H1 (cell line): ENCODE data around the gene TMEM170A.

Source experiments
- ATF3 ChIP-seq: IDR thresholded peaks from 2 replicates; pipeline ENCODE4 v1.6.1; 2011; ENCODE audit warnings: low read depth, mild to moderate bottlenecking, low read length; ENCODE audit not compliant: insufficient read depth
- CEBPB ChIP-seq: IDR thresholded peaks from 2 replicates; pipeline ENCODE4 v1.6.1; 2012; ENCODE audit warnings: low read depth, low read length
- CTCF ChIP-seq, 3 experiments: IDR thresholded peaks; 1 replicate in 2 of 3; 2 replicates in 1 of 3; pipeline versions ENCODE4 v1.5.1 to v1.6.1; 2011; ENCODE audit warnings: low read length in 3 of 3, mild to moderate bottlenecking in 3 of 3, inconsistent platforms in 2 of 3, low read depth in 1 of 3, moderate library complexity in 1 of 3; ENCODE audit not compliant: insufficient read depth in 1 of 3; ENCODE audit errors: control extremely low read depth in 1 of 3
- HDAC2 ChIP-seq, 2 experiments: fragments of 300-600 bp in 1 of 2; sonication (generic) in 1 of 2; IDR thresholded peaks; 2 replicates each; pipeline ENCODE4 v1.6.1; 2011 to 2012; ENCODE audit warnings: low read depth in 2 of 2, low read length in 2 of 2, mild to moderate bottlenecking in 2 of 2, moderate library complexity in 2 of 2, borderline replicate concordance in 1 of 2, inconsistent platforms in 1 of 2
- POLR2A ChIP-seq, 2 experiments: IDR thresholded peaks; 1 replicate in 1 of 2; 2 replicates in 1 of 2; pipeline ENCODE4 v1.6.1; 2011; ENCODE audit warnings: low read depth in 2 of 2, low read length in 2 of 2, mild to moderate bottlenecking in 2 of 2; ENCODE audit errors: control extremely low read depth in 1 of 2
- SUZ12 ChIP-seq: fragments of 200-600 bp; sonication (generic); IDR thresholded peaks from 2 replicates; pipeline ENCODE4 v1.6.1; 2012; ENCODE audit warnings: mild to moderate bottlenecking, inconsistent platforms, low read length, moderate library complexity, mixed read lengths
- USF2 ChIP-seq: IDR thresholded peaks from 2 replicates; pipeline ENCODE4 v1.6.1; 2011; ENCODE audit warnings: low read length, improper control_type of control experiment
- YY1 ChIP-seq: IDR thresholded peaks from 2 replicates; pipeline ENCODE4 v1.6.1; 2011; ENCODE audit warnings: low read depth, mild to moderate bottlenecking, low read length

GRCh38 chr16:75495076-75495674 is 30.7 kb upstream of the TMEM170A start, which contains the start of gene CHST6:
- TF ChIP-seq CEBPB, result no peak
- peak; percentile 87 to 91 for TF ChIP-seq POLR2A (IDR thresholded peaks at IDR 0.05; ENCODE audit: control extremely low read depth in 1 of 2, low read depth in 2 of 2, low read length in 2 of 2)
- TF ChIP-seq HDAC2 (IDR thresholded peaks at IDR 0.05; ENCODE audit: borderline replicate concordance in 1 of 2, low read depth in 2 of 2, low read length in 2 of 2), result peak in 1 of 2 experiments; percentile 80; a peak in 1 of 4 replicates
- TF ChIP-seq CTCF (IDR thresholded peaks at IDR 0.05; ENCODE audit: control extremely low read depth in 1 of 3, insufficient read depth in 1 of 3, low read depth in 1 of 3, low read length in 3 of 3), result no peak
- TF ChIP-seq ATF3, result no peak
- no peak for TF ChIP-seq YY1
- TF ChIP-seq SUZ12, result peak; percentile 42; the same call in 1 of the 2 replicates
- no peak for TF ChIP-seq USF2
